ENCODE results near the gene ITPR2. TPM values are rescaled to one million over a fixed set of nuclear protein-coding genes. Genes with fewer than 3 reads are reported as not detected.
"Not testable (repeated sequence)": the region's sequence is repeated elsewhere in the genome, so short reads cannot be mapped to it uniquely, and the experiment has no call there.

ITPR2 gene
- polyA plus RNA-seq, 1 of the 3 experiments (the other 2 are of a cell fraction) = 2.3 TPM

DNA sequence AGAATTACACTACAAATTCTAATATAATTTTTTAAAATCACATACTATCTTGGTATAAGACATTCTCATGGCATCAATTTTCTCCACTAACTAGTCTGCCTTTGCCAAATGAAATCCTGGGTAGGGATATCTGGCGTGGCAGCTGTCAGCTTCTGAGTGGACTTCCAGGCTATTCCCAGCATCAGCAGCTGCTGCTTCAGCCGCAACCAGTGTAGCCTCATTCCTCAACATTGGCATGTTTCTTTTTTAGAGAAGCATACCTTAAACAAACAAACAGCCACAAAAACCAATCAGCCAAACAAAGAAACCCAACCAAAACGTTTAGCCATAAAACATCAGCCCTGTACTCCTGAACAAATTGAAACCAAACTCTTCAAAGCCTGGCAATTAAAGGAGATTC, 401.8 kb downstream of the ITPR2 start (continued):
- TF ChIP-seq RAD21 (IDR thresholded peaks at IDR 0.05; ENCODE audit: low read length) (no peak), GATA2 (CRISPR knock-in tag; IDR thresholded peaks at IDR 0.05) (no peak), EP300 (IDR thresholded peaks at IDR 0.05; ENCODE audit: borderline replicate concordance in 1 of 2, low read depth in 1 of 2, low read length in 1 of 2) (no peak), RFX5 (IDR thresholded peaks at IDR 0.05; ENCODE audit: low read length) (no peak)
- TF ChIP-seq, protein P1, sequence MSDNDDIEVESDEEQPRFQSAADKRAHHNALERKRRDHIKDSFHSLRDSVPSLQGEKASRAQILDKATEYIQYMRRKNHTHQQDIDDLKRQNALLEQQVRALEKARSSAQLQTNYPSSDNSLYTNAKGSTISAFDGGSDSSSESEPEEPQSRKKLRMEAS (IDR thresholded peaks at IDR 0.05; ENCODE audit: low read depth) = no peak

DNA sequence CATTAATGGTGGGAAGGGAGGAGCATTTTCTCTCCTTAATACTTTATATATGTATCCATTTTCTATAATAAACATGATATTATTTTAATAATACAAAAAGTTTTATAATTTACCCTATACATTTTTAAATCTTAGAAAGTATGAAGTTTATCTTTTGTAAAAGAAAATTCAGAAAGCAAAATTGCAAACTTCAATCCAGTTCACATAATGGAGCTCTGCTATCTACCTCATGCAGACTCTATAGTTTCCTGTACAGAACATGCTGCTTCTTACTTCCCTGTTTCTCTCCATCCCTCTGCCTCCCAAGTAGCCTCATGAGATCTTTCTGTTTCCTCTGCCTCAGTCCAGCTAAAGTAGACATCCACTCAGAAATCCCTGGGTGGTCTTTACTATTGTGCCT, 402.4 kb downstream of the ITPR2 start:
- H4K20me1 ChIP-seq (ENCODE audit: insufficient read depth); H3K27me3 ChIP-seq (ENCODE audit: insufficient read depth); H2AFZ ChIP-seq (ENCODE audit: low read depth); H3K4me2 ChIP-seq; H3K79me2 ChIP-seq (ENCODE audit: insufficient read depth); H3K36me3 ChIP-seq (replicated peaks in 1 of 2; ENCODE audit: control insufficient read depth in 1 of 2, insufficient read depth in 2 of 2, low read length in 1 of 2); H3K9ac ChIP-seq; H3K27ac ChIP-seq (ENCODE audit: low read depth in 2 of 2, low read length in 1 of 2); H3K9me2 ChIP-seq; H3K9me3 ChIP-seq; H3F3A ChIP-seq (replicated peaks; ENCODE audit: insufficient read depth); POLR2A ChIA-PET; H3K4me3 ChIP-seq (ENCODE audit: low read depth in 2 of 2, low read length in 1 of 2); DNase-seq: not testable (repeated sequence)
- CTCF ChIA-PET = interaction anchor here (1.1 to 4.1 kb wide), 2 partner anchors 184 to 221 kb away, joined by 5 to 17 read pairs; no protein-coding TSS in a partner anchor
- H3K4me1 ChIP-seq (ENCODE audit: control insufficient read depth in 1 of 2, insufficient read depth in 2 of 2, low read depth in 1 of 2, low read length in 1 of 2) = peaks cover 0 to 14% of the 10 kb centered on the region in 2 experiments; a peak in 1 of 4 replicates

DNA sequence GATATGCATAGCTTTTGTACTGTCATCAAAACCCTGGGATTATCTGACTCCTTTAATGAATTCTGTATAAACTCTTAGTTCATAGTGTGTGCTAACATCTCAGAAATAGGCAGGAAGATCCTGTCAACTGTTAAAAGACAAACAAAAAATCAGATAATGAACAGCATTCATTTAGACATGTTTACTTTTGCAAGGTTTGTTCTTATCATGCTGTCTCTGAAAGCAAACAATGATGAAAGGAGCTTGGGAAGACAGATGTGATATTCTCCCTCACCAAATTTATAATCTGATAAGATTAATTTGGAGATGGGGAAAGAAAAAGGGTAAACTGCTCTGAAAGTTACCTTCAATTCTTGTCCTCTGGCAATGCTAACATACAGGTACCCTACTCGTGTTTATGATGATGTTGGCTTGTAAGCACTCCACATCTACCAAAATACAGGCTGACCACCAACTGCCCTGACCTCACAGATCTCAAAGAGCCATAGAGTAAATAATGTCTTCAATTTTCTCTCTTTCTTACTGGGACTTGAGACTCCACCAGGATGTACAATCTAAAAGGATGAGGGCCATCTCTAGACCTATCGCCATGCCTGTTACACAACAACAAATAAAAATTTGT, 403.8 kb downstream of the ITPR2 start:
- Histone ChIP-seq H3K4me2 (no peak overlapping the region), H3K9me3 (no peaks in the 10 kb centered on the region), H3K9me2 (peaks cover 4% of the 10 kb centered on the region; the same call in 1 of the 2 replicates), H3K4me3 (ENCODE audit: low read depth in 2 of 2, low read length in 1 of 2) (no peak overlapping the region), H3K4me1 (ENCODE audit: control insufficient read depth in 1 of 2, insufficient read depth in 2 of 2, low read depth in 1 of 2, low read length in 1 of 2) (peaks cover 0 to 16% of the 10 kb centered on the region in 2 experiments; a peak in 1 of 4 replicates), H3K36me3 (replicated peaks in 1 of 2; ENCODE audit: control insufficient read depth in 1 of 2, insufficient read depth in 2 of 2, low read length in 1 of 2) (peaks cover 2 to 8% of the 10 kb centered on the region in 2 experiments), H3K27ac (ENCODE audit: low read depth in 2 of 2, low read length in 1 of 2) (no peak overlapping the region), H2AFZ (ENCODE audit: low read depth) (no peak overlapping the region), H3K27me3 (ENCODE audit: insufficient read depth) (no peaks in the 10 kb centered on the region), H3F3A (replicated peaks; ENCODE audit: insufficient read depth) (peaks cover 6% of the 10 kb centered on the region), H4K20me1 (ENCODE audit: insufficient read depth) (no peaks in the 10 kb centered on the region), H3K9ac (no peak overlapping the region), H3K79me2 (ENCODE audit: insufficient read depth) (no peaks in the 10 kb centered on the region)
- POLR2A ChIA-PET = no interaction called here
- WGBS (ENCODE audit: low lambda C conversion rate) = 78% methylated on average over 2 of the region's 2 CpGs
- TF ChIP-seq GABPA (IDR thresholded peaks at IDR 0.05; ENCODE audit: low read depth) (no peak), RCOR1 (IDR thresholded peaks at IDR 0.05; ENCODE audit: low read length) (no peak), EZH2phosphoT487 (IDR thresholded peaks at IDR 0.05; ENCODE audit: borderline replicate concordance, low read depth) (no peak), TEAD4 (IDR thresholded peaks at IDR 0.05; ENCODE audit: borderline replicate concordance, insufficient read depth) (no peak), RXRA (IDR thresholded peaks at IDR 0.05; ENCODE audit: borderline replicate concordance, low read depth) (no peak), GATA2 (CRISPR knock-in tag; IDR thresholded peaks at IDR 0.05) (no peak), JUND (IDR thresholded peaks at IDR 0.05) (no peak), POLR2AphosphoS5 (IDR thresholded peaks at IDR 0.05; ENCODE audit: low read depth, low read length) (no peak)
- CTCF ChIA-PET = interaction anchor here (0.6 to 4.1 kb wide), 3 partner anchors 55 to 185 kb away, joined by 3 to 17 read pairs (median 4); no protein-coding TSS in a partner anchor
- no peak for DNase-seq
